Aorta (tissue), 5 donors: Measurements from ENCODE around the gene NACC1. TPM values are rescaled to one million over a fixed set of nuclear protein-coding genes. Genes with fewer than 3 reads are reported as not detected.

Experiments
- ATAC-seq: fragments of 200-7000 bp; cut with Tn5 transposase; one replicate; pipeline ENCODE4 v1.9.1; 2022; ENCODE audit warnings: moderate library complexity; ENCODE audit not compliant: low FRiP score
- DNase-seq, 2 donors: peaks; one replicate each; pipeline ENCODE4 v3.0.0-alpha.2; 2020
- H3K27ac ChIP-seq, 2 donors: one replicate each; pipeline ENCODE4 v1.5.1; 2013; ENCODE audit warnings: low read length in 2 of 2, mild to moderate bottlenecking in 2 of 2, moderate library complexity in 2 of 2, control low read depth in 1 of 2, inconsistent platforms in 1 of 2, low read depth in 1 of 2
- H3K27me3 ChIP-seq, 2 donors: one replicate each; pipeline ENCODE4 v1.6.1; 2013; ENCODE audit warnings: control low read depth in 1 of 2, low read length in 1 of 2, mild to moderate bottlenecking in 1 of 2, moderate library complexity in 1 of 2; ENCODE audit not compliant: insufficient read depth in 2 of 2, control insufficient read depth in 1 of 2
- H3K36me3 ChIP-seq, 2 donors: one replicate each; pipeline ENCODE4 v1.6.1; 2013; ENCODE audit warnings: control low read depth in 1 of 2, low read length in 1 of 2, mild to moderate bottlenecking in 1 of 2; ENCODE audit not compliant: insufficient read depth in 2 of 2, control insufficient read depth in 1 of 2
- H3K4me1 ChIP-seq, 2 donors: one replicate each; pipeline ENCODE4 v1.6.1; 2013; ENCODE audit warnings: low read length in 2 of 2, control low read depth in 1 of 2, mild to moderate bottlenecking in 1 of 2, moderate library complexity in 1 of 2; ENCODE audit not compliant: insufficient read depth in 2 of 2, control insufficient read depth in 1 of 2
- H3K4me3 ChIP-seq, 2 donors: one replicate each; pipeline ENCODE4 v1.5.1; 2013; ENCODE audit warnings: low read length in 2 of 2, control low read depth in 1 of 2, mild to moderate bottlenecking in 1 of 2
- H3K9me3 ChIP-seq: one replicate; pipeline ENCODE4 v1.6.1; 2013; ENCODE audit warnings: mild to moderate bottlenecking, low read length; ENCODE audit not compliant: control insufficient read depth
- WGBS, 2 donors: extraction: QIAGEN DNeasy Blood & Tissue Kit; methylation state at CpG; one replicate each; pipeline ENCODE4 v1.1.7; 2013; 5-methylcytosine and 5-hydroxymethylcytosine counted together
- intact Hi-C, 2 donors: fragments of 100-400 bp; cut with DNase I; formaldehyde crosslinking; loops; one replicate each; pipeline versions ENCODE4 v1.14.2 to v1.15.0; 2022
- polyA plus RNA-seq, 2 donors: library from polyadenylated mRNA; stranded (reverse); fragments of 200-250 nt; gene quantifications; one replicate each; pipeline ENCODE4 v1.2.3, GENCODE V29; 2013
- total RNA-seq, 2 donors: library from RNA; stranded (reverse); fragmentation: NEBNext Ultra II Directional; extraction: Animal tissue kit (Norgen Biotek cat#: 25700); gene quantifications; one replicate each; pipeline ENCODE4 v1.2.1, GENCODE V29; 2021
- donor health status: healthy with polysubstance abuse.
- donor health status: Bipolar disorder and iron deficiency.
- donor health status: DM: no; HTN: no; CAD: no.
- donor health status: DM: no; HTN: no; CAD: no.
- donor health status: DM: yes; HTN: yes; CAD: no.

NACC1 gene
- total and polyA plus RNA-seq, 4 donors: 5.0 to 37.4 (median 16.9) TPM

- H3K27me3 ChIP-seq: no peaks in the 10 kb centered on the region
- no peaks in the 10 kb centered on the region for H3K4me1 ChIP-seq
- H3K27ac ChIP-seq: no peak overlapping the region
- WGBS, 2 donors: 88 to 90% methylated on average over 15 of the region's 15 CpGs
- intact Hi-C loops: no loop called here
- no peak for DNase-seq
- ATAC-seq: no peak
- peaks cover 0 to 3% of the 10 kb centered on the region in 2 donors for H3K36me3 ChIP-seq
- H3K4me3 ChIP-seq: no peak overlapping the region
- H3K9me3 ChIP-seq: no peaks in the 10 kb centered on the region
These were observed 7.9 kb upstream of the NACC1 start for GRCh38 chr19:13110099-13110610.

GRCh38 chr19:13112555-13112954, 5.5 kb upstream of the NACC1 start:
- 90 to 93% methylated on average over 9 to 10 of the region's 10 CpGs for WGBS, 2 donors
- DNase-seq (no peak), ATAC-seq (no peak)
- Histone ChIP-seq H3K36me3 (peaks cover 0 to 3% of the 10 kb centered on the region in 2 donors), H3K4me1 (no peaks in the 10 kb centered on the region), H3K27me3 (no peaks in the 10 kb centered on the region), H3K4me3 (no peak overlapping the region), H3K27ac (no peak overlapping the region), H3K9me3 (no peaks in the 10 kb centered on the region)
- intact Hi-C loops: no loop called here

- H3K4me1 ChIP-seq: peaks cover 0 to 2% of the 10 kb centered on the region in 2 donors
- no peaks in the 10 kb centered on the region for H3K27me3 ChIP-seq
- H3K9me3 ChIP-seq: no peaks in the 10 kb centered on the region
- no peak overlapping the region for H3K27ac ChIP-seq
- 1% methylated on average over 18 of the region's 18 CpGs for WGBS, 2 donors
- DNase-seq (no peak), ATAC-seq (no peak)
- H3K4me3 ChIP-seq: peak overlapping the region; percentile 48 to 63
- intact Hi-C loops: loop anchor here in 1 of 2 donors (2.0 kb wide), 1 partner anchor 35 kb away; the partner anchor contains the start of genes IER2 and STX10
- H3K36me3 ChIP-seq: peaks cover 0 to 3% of the 10 kb centered on the region in 2 donors
These were observed 2.2 kb upstream of the NACC1 start for GRCh38 chr19:13115936-13116281.

DNA sequence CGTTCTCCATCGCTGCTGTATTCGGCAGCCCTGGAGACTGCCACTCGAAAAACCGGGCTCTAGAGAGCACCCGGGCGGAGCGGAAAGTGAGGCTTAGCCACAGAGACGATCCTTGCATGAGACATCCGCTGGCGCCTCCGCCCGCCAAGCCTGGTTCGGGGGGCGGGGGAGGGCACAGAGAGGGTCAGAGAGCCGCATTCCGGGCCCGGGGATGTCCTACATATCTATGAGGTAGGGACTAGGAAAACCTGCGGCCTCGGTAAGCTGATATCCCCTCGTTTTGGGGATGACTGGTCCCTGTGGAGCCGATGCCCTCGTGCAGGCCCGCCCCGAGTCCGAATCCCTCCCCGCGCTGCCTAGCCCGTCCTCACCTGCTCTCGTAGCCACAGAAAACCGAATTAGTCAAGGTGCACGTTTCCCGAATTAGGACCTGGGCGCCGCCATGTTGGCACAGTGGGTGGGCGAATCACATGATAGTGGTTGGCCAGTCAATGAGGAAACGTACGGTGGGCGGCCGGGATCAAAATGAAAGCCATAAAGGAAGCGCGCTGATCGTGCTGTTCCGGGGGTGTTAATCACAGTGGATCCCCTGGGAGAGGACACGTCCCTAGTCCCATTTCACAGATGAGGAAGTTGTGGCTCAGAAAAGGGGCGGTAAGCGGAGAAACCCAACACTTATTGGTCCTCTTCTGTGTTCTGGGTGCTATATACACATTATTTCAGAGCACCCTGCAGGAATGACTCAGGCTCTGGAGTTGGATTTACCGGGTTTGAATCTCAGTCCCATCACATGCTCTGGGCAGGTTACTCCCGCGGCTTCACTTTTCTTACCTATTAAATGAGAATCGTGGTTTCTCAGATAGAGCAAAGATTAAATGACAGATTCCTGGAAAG, 1.5 kb upstream of the NACC1 start, which contains the start of gene TRMT1:
TRMT1 (minus strand) TSS at position 459 of the 894 bp plus-strand sequence; CDS start at position 118, 341 bp downstream.
- ATAC-seq (peak; percentile 91), DNase-seq (peak; percentile 96 to 97)
- Histone ChIP-seq H3K27me3 (no peaks in the 10 kb centered on the region), H3K36me3 (peaks cover 0 to 3% of the 10 kb centered on the region in 2 donors), H3K27ac (peak within 1 kb of the TSS in 1 of 2 donors; percentile 14), H3K9me3 (no peaks in the 10 kb centered on the region), H3K4me3 (peak within 1 kb of the TSS; percentile 48 to 63), H3K4me1 (peaks cover 0 to 2% of the 10 kb centered on the region in 2 donors)
- intact Hi-C loops: loop anchor here in 1 of 2 donors (2.0 kb wide), 1 partner anchor 34 kb away; the partner anchor contains the start of genes IER2 and STX10
- 0 to 1% methylated on average over 51 of the region's 51 CpGs for WGBS, 2 donors

DNA sequence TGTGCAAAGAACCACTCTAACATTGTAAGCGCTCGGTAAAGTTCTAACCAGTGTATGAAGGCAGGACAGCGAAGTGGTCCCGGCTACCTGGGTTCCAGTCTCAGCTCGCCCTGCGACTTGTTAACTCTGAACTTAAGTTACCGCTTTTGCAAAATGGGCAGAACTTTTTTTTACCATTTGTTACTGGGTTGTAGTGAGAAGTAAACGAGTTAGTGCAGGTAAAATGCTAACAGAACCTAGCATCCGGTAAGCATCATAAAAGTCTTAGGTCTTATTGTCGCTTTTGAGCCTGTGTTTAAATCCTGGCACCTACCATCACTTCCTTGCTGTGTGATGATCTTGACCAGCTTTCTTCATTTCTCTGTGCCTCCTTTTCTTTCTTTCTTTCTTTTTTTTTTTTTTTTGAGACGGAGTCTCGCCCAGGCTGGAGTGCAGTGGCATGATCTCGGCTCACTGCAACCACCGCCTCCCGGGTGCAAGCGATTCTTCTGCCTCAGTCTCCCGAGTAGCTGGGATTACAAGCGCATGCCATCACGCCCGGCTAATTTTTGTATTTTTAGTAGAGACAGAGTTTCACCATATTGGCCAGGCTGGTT, 790 bp upstream of the NACC1 start:
- H3K27ac ChIP-seq: peak overlapping the region in 1 of 2 donors; percentile 14
- no peaks in the 10 kb centered on the region for H3K27me3 ChIP-seq
- peak; percentile 21 for ATAC-seq
- WGBS, 2 donors: 5 to 7% methylated on average over 20 of the region's 20 CpGs
- peaks cover 0 to 3% of the 10 kb centered on the region in 2 donors for H3K36me3 ChIP-seq
- H3K4me1 ChIP-seq: peaks cover 0 to 2% of the 10 kb centered on the region in 2 donors
- H3K9me3 ChIP-seq: no peaks in the 10 kb centered on the region
- DNase-seq: no peak
- peak overlapping the region; percentile 22 to 44 for H3K4me3 ChIP-seq
- intact Hi-C loops: loop anchor here in 1 of 2 donors (2.0 kb wide), 1 partner anchor 34 kb away; the partner anchor contains the start of genes IER2 and STX10

- peak overlapping the region in 1 of 2 donors; percentile 38 for H3K27ac ChIP-seq
- intact Hi-C loops: no loop called here
- H3K4me1 ChIP-seq: peaks cover 0 to 2% of the 10 kb centered on the region in 2 donors
- H3K4me3 ChIP-seq: peak overlapping the region; percentile 86 to 94
- ATAC-seq (no peak), DNase-seq (peak; percentile 69 to 82)
- H3K9me3 ChIP-seq: no peaks in the 10 kb centered on the region
- no peaks in the 10 kb centered on the region for H3K36me3 ChIP-seq
- H3K27me3 ChIP-seq: no peaks in the 10 kb centered on the region
- 1% methylated on average over 36 to 57 of the region's 57 CpGs for WGBS, 2 donors
These were observed 545 bp downstream of the NACC1 start for GRCh38 chr19:13118424-13119193.

GRCh38 chr19:13119627-13120026, 1.6 kb downstream of the NACC1 start:
- no peak for ATAC-seq
- Histone ChIP-seq H3K4me1 (peaks cover 0 to 2% of the 10 kb centered on the region in 2 donors), H3K36me3 (no peaks in the 10 kb centered on the region), H3K9me3 (no peaks in the 10 kb centered on the region), H3K27me3 (no peaks in the 10 kb centered on the region), H3K4me3 (no peak overlapping the region), H3K27ac (no peak overlapping the region)
- intact Hi-C loops: no loop called here
- 60 to 71% methylated on average over 8 of the region's 8 CpGs for WGBS, 2 donors
- DNase-seq: no peak

- intact Hi-C loops: no loop called here
These were observed 2.0 kb downstream of the NACC1 start for GRCh38 chr19:13120031-13120430.

More at GRCh38 chr19:13120031-13120430, 2.0 kb downstream of the NACC1 start:
- no peaks in the 10 kb centered on the region for H3K27me3 ChIP-seq
- DNase-seq (no peak), ATAC-seq (no peak)
- no peaks in the 10 kb centered on the region for H3K9me3 ChIP-seq
- H3K4me3 ChIP-seq: no peak overlapping the region
- H3K27ac ChIP-seq: no peak overlapping the region
- peaks cover 0 to 2% of the 10 kb centered on the region in 2 donors for H3K4me1 ChIP-seq
- H3K36me3 ChIP-seq: no peaks in the 10 kb centered on the region
- 73% methylated on average over 9 of the region's 9 CpGs for WGBS, 2 donors
